A673 (cell line): ENCODE measurements around the gene OR1I1.

Experiments used
- EZH2 ChIP-seq: fragments of 200-600 bp; sonication (generic); IDR thresholded peaks from 2 replicates; pipeline ENCODE4 v1.6.1; 2017; ENCODE audit warnings: borderline replicate concordance, low read depth, mild to moderate bottlenecking, mixed read lengths, antibody characterized with exemption, low read length; ENCODE audit not compliant: poor library complexity, severe bottlenecking
- TF ChIP-seq, protein P1 (sequence below): fragments of 300-800, 200-600 bp; sonication (generic); conservative IDR thresholded peaks from 2 replicates; pipeline ENCODE4 v1.5.1; 2017; ENCODE audit warnings: low read depth, mild to moderate bottlenecking, antibody characterized with exemption, low read length, moderate library complexity, mixed read lengths

DNA sequence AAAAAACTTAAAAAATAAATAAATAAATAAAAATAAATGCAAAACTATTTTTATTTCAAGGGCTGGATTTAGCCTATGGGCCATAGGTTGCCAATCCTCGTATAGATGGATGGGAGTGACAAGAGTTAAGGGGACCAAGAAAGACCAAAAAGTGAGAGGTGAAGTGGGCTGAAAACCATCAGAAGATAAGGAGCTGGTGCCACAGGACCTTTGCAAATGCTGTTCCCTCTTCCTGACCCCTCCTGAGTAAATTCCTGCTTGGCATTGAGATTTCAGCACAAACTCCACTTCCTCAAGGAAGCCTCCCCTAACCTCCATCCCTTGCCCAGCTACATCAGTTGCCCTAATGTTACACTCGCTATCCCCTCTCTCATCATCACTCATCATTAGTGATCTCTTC, 11.0 kb downstream of the OR1I1 start:
- TF ChIP-seq, protein P1, sequence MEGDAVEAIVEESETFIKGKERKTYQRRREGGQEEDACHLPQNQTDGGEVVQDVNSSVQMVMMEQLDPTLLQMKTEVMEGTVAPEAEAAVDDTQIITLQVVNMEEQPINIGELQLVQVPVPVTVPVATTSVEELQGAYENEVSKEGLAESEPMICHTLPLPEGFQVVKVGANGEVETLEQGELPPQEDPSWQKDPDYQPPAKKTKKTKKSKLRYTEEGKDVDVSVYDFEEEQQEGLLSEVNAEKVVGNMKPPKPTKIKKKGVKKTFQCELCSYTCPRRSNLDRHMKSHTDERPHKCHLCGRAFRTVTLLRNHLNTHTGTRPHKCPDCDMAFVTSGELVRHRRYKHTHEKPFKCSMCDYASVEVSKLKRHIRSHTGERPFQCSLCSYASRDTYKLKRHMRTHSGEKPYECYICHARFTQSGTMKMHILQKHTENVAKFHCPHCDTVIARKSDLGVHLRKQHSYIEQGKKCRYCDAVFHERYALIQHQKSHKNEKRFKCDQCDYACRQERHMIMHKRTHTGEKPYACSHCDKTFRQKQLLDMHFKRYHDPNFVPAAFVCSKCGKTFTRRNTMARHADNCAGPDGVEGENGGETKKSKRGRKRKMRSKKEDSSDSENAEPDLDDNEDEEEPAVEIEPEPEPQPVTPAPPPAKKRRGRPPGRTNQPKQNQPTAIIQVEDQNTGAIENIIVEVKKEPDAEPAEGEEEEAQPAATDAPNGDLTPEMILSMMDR, result no peak
- TF ChIP-seq EZH2, result no peak
